ENCODE data around the gene COPS9. TPM values are rescaled to one million over a fixed set of nuclear protein-coding genes. Genes with fewer than 3 reads are reported as not detected.

Gene COPS9
- total and polyA plus RNA-seq, 12 donors = 63.7 to 469 (median 152) TPM

- H3K27me3 ChIP-seq = no peaks in the 10 kb centered on the region
- H3K27ac ChIP-seq = no peak overlapping the region
- TF ChIP-seq CTCF (IDR thresholded peaks at IDR 0.05) = no peak
- TF ChIP-seq POLR2A (IDR thresholded peaks at IDR 0.05) = no peak
- H3K36me3 ChIP-seq (replicated peaks in 1 of 2) = no peaks in the 10 kb centered on the region
- WGBS, 4 donors = 87 to 93% (median 87%) methylated on average over 2 to 18 of the region's 18 CpGs
- no peaks in the 10 kb centered on the region for H3K4me1 ChIP-seq (replicated peaks in 1 of 2)
- H3K4me3 ChIP-seq = no peak overlapping the region
- intact Hi-C loops (cut with DNase I) = no loop called here
- no peak for DNase-seq
- no peaks in the 10 kb centered on the region for H3K9me3 ChIP-seq (replicated peaks in 1 of 3)
Measured at GRCh38 chr2:240168041-240168440, 31.9 kb upstream of the COPS9 start.

- intact Hi-C loops (cut with DNase I) = no loop called here
- Histone ChIP-seq H3K4me1 (replicated peaks in 1 of 2) (no peaks in the 10 kb centered on the region), H3K4me3 (no peak overlapping the region), H3K27ac (no peak overlapping the region), H3K27me3 (no peaks in the 10 kb centered on the region), H3K36me3 (replicated peaks in 1 of 2) (no peaks in the 10 kb centered on the region), H3K9me3 (replicated peaks in 1 of 3) (no peaks in the 10 kb centered on the region)
- TF ChIP-seq CTCF (IDR thresholded peaks at IDR 0.05) (no peak), POLR2A (IDR thresholded peaks at IDR 0.05) (no peak)
- WGBS, 4 donors = 73 to 85% (median 80%) methylated on average over 6 to 9 of the region's 9 CpGs
- DNase-seq = no peak
Measured at GRCh38 chr2:240167588-240167880, 31.4 kb upstream of the COPS9 start.

- Histone ChIP-seq H3K4me1 (replicated peaks in 1 of 2) (no peaks in the 10 kb centered on the region), H3K9me3 (replicated peaks in 1 of 3) (no peaks in the 10 kb centered on the region), H3K4me3 (no peak overlapping the region), H3K27ac (no peak overlapping the region), H3K27me3 (no peaks in the 10 kb centered on the region), H3K36me3 (replicated peaks in 1 of 2) (no peaks in the 10 kb centered on the region)
- TF ChIP-seq POLR2A (IDR thresholded peaks at IDR 0.05) (no peak), CTCF (IDR thresholded peaks at IDR 0.05) (no peak)
- WGBS, 4 donors = 78 to 89% (median 89%) methylated on average over 10 to 21 of the region's 21 CpGs
- intact Hi-C loops (cut with DNase I) = no loop called here
- no peak for DNase-seq
Measured at GRCh38 chr2:240166761-240167587, 30.9 kb upstream of the COPS9 start.

GRCh38 chr2:240166191-240166590 is 30.1 kb upstream of the COPS9 start:
- no peaks in the 10 kb centered on the region for H3K9me3 ChIP-seq (replicated peaks in 1 of 3)
- H3K36me3 ChIP-seq (replicated peaks in 1 of 2) = no peaks in the 10 kb centered on the region
- H3K4me1 ChIP-seq (replicated peaks in 1 of 2) = no peaks in the 10 kb centered on the region
- H3K27ac ChIP-seq = no peak overlapping the region
- no peak overlapping the region for H3K4me3 ChIP-seq
- intact Hi-C loops (cut with DNase I) = no loop called here
- TF ChIP-seq CTCF (IDR thresholded peaks at IDR 0.05) (no peak), POLR2A (IDR thresholded peaks at IDR 0.05) (no peak)
- no peak for DNase-seq
- WGBS, 4 donors = 79 to 92% (median 90%) methylated on average over 5 of the region's 5 CpGs
- H3K27me3 ChIP-seq = no peaks in the 10 kb centered on the region
